Activated naive CD8-positive, alpha-beta T cell treated with anti-CD3 and anti-CD28 coated beads, Interleukin-2, amount 10 ng/mL, durations not matched to agents 7 days and 5 days (primary cell): ENCODE results near the gene PES1. TPM values are rescaled to one million over a fixed set of nuclear protein-coding genes. Genes with fewer than 3 reads are reported as not detected.

Experiments
- total RNA-seq, 2 experiments: library from RNA; stranded (reverse); gene quantifications; one replicate each; pipeline ENCODE4 v1.2.3, GENCODE V29; 2021

PES1 gene
- total RNA-seq, 2 experiments from 2014 or later, result 51.2 to 57.1 TPM

Other genes with a start within 250 kb of the PES1 start
- gene SF3A1, start 235.0 kb downstream of the PES1 start, total RNA-seq, result 100 to 1,000 TPM; 220 to 233 TPM
- 1 to 10 TPM; 4.0 to 4.7 TPM for gene CCDC157, start 234.9 kb downstream of the PES1 start, total RNA-seq
- 10 to 100 TPM; 11.1 to 11.3 TPM for gene RNF215, start 204.5 kb downstream of the PES1 start, total RNA-seq
- gene SEC14L2, start 194.9 kb downstream of the PES1 start, total RNA-seq, result 1 to 10 TPM; 9.9 TPM
- gene MTFP1, start 166.1 kb downstream of the PES1 start, total RNA-seq, result 10 to 100 TPM; 63.3 to 64.8 TPM
- gene SEC14L3, start 119.9 kb downstream of the PES1 start, total RNA-seq, result not detected
- not detected for gene SEC14L4, start 86.2 kb downstream of the PES1 start, total RNA-seq
- gene SEC14L6, start 45.2 kb downstream of the PES1 start, total RNA-seq, result under 1 TPM in 1 of 2 experiments, not detected in 1; 0.08 TPM
- gene GAL3ST1, start 17.2 kb downstream of the PES1 start, total RNA-seq, result under 1 TPM; 0.44 to 0.68 TPM
- under 1 TPM; 0.28 to 0.94 TPM for gene TCN2, start 15.3 kb upstream of the PES1 start, total RNA-seq
- 1 to 10 TPM; 1.5 to 2.4 TPM for gene SLC35E4, start 43.9 kb upstream of the PES1 start, total RNA-seq
- 10 to 100 TPM; 10.5 to 12.8 TPM for gene DUSP18, start 76.0 kb upstream of the PES1 start, total RNA-seq
- under 1 TPM; 0.45 to 0.61 TPM for gene OSBP2, start 103.0 kb upstream of the PES1 start, total RNA-seq